ENCODE data around the gene RBP4. TPM values are rescaled to one million over a fixed set of nuclear protein-coding genes. Genes with fewer than 3 reads are reported as not detected.

RBP4 gene
- total and polyA plus RNA-seq, 10 of the 15 experiments (the other 5 are each of a cell fraction or from before 2014, with no cell fraction given): 1.2 TPM; not detected in 9

- TF ChIP-seq NKRF (conservative IDR thresholded peaks at IDR 0.05) (no peak), NR2C2 (IDR thresholded peaks at IDR 0.05; ENCODE audit: borderline replicate concordance, control insufficient read depth, insufficient read length, low read depth) (no peak), TAF1 (IDR thresholded peaks at IDR 0.05; ENCODE audit: borderline replicate concordance, low read depth, low read length) (no peak), IKZF1 (conservative IDR thresholded peaks at IDR 0.05) (no peak), SMARCA5 (IDR thresholded peaks at IDR 0.05) (no peak), ZNF687 (IDR thresholded peaks at IDR 0.05) (no peak), RFX5 (IDR thresholded peaks at IDR 0.05; ENCODE audit: low read depth, low read length) (no peak), CHD2 (IDR thresholded peaks at IDR 0.05; ENCODE audit: borderline replicate concordance, low read depth, low read length) (no peak), MYB (IDR thresholded peaks at IDR 0.05; ENCODE audit: borderline replicate concordance, low read depth, low read length) (no peak), SMC3 (IDR thresholded peaks at IDR 0.05; ENCODE audit: borderline replicate concordance, low read length) (no peak), SMAD1 (IDR thresholded peaks at IDR 0.05; ENCODE audit: low read depth, partially characterized antibody) (no peak)
These were observed 10.4 kb downstream of the RBP4 start (continued) for GRCh38 chr10:93590638-93591037.
